ENCODE measurements around the gene BAHD1. TPM values are rescaled to one million over a fixed set of nuclear protein-coding genes. Genes with fewer than 3 reads are reported as not detected.

BAHD1 gene
- total and polyA plus RNA-seq, 2 experiments from 2014 or later = 11.2 to 40.1 TPM

- peaks cover 18% of the 10 kb centered on the region for H3K4me1 Mint-ChIP-seq
- Histone ChIP-seq H2AFZ (no peak overlapping the region), H3F3A (replicated peaks; ENCODE audit: low read depth) (peaks cover 18% of the 10 kb centered on the region), H4K20me1 (replicated peaks; ENCODE audit: insufficient read depth) (no peaks in the 10 kb centered on the region), H3K36me3 (ENCODE audit: insufficient read depth) (no peaks in the 10 kb centered on the region), H3K4me2 (no peak overlapping the region), H3K79me2 (replicated peaks; ENCODE audit: insufficient read depth) (no peaks in the 10 kb centered on the region), H3K27me3 (ENCODE audit: insufficient read depth) (0 out of 2 replicates have a peak, but pooled peaks cover 5% of the 10 kb centered on the region), H3K27ac (ENCODE audit: low read depth) (no peak overlapping the region), H3K9me2 (ENCODE audit: insufficient read depth) (no peaks in the 10 kb centered on the region), H3K4me3 (no peak overlapping the region), H3K4me1 (ENCODE audit: insufficient read depth) (peaks cover 23% of the 10 kb centered on the region)
- no peak for ATAC-seq
- no peaks in the 10 kb centered on the region for H3K9me3 Mint-ChIP-seq
- no peaks in the 10 kb centered on the region for H3K36me3 Mint-ChIP-seq (ENCODE audit: low read depth)
- H3K27ac Mint-ChIP-seq = no peak overlapping the region
- no peak overlapping the region for H3K4me3 Mint-ChIP-seq
- TF ChIP-seq EZH2phosphoT487 (IDR thresholded peaks at IDR 0.05; ENCODE audit: unreplicated experiment) = no peak
- TF ChIP-seq ZNF331 (CRISPR knock-in tag; IDR thresholded peaks at IDR 0.05; ENCODE audit: low read depth) = no peak
- no peak for TF ChIP-seq JUNB (IDR thresholded peaks at IDR 0.05; ENCODE audit: unreplicated experiment)
- no peak for TF ChIP-seq EZH2 (IDR thresholded peaks at IDR 0.05; ENCODE audit: low read depth, unreplicated experiment)
- no peak for TF ChIP-seq NANOG (IDR thresholded peaks at IDR 0.05; ENCODE audit: borderline replicate concordance)
- no peak for TF ChIP-seq ETS1 (IDR thresholded peaks at IDR 0.05)
- no peak for TF ChIP-seq POLR2AphosphoS5 (IDR thresholded peaks at IDR 0.05; ENCODE audit: low read depth)
- TF ChIP-seq CREB1 (CRISPR knock-in tag; IDR thresholded peaks at IDR 0.05; ENCODE audit: low read depth) = no peak
- TF ChIP-seq CTCF (conservative IDR thresholded peaks at IDR 0.05; ENCODE audit: low read depth in 2 of 2) = no peak
- no peak for TF ChIP-seq ZNF462 (CRISPR knock-in tag; IDR thresholded peaks at IDR 0.05)
- no peak for TF ChIP-seq REST (IDR thresholded peaks at IDR 0.05; ENCODE audit: unreplicated experiment)
- TF ChIP-seq ZNF114 (CRISPR knock-in tag; IDR thresholded peaks at IDR 0.05) = no peak
- no peak for TF ChIP-seq STAT1 (IDR thresholded peaks at IDR 0.05; ENCODE audit: unreplicated experiment)
- DNase-seq (ENCODE audit: low spot score) = no peak
- H3K27me3 Mint-ChIP-seq (ENCODE audit: insufficient read depth, low read depth, poor library complexity) = peaks cover 22% of the 10 kb centered on the region
Measured at GRCh38 chr15:40424483-40425115, 16.2 kb upstream of the BAHD1 start.

Measured in GM23338 (cell line).